ENCODE data around the gene PRELID2.

PRELID2 gene

DNA sequence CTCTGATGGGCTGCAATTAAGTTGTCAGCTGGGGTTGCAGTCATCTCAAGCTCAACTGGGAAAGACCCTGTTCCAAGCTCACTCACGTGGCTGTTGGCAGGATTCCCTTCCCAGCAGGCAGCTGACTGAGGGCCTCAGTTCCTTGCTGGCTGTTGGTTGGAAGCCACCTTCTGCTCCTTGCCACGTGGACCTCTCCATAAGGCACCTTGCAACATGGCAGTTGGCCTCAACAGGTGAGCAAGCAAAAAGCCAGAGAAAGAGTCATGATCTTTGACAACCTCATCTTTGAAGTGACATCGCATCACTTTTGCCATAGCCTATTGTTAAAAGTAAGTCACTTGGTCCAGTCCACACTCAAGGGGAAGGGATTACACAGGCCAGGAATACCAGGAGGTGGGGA lies 17.8 kb upstream of the PRELID2 start:
- TF ChIP-seq GATA3 (IDR thresholded peaks at IDR 0.05; ENCODE audit: low read depth, low read length) (no peak), GATA2 (IDR thresholded peaks at IDR 0.05; ENCODE audit: low read depth, low read length) (no peak)

DNA sequence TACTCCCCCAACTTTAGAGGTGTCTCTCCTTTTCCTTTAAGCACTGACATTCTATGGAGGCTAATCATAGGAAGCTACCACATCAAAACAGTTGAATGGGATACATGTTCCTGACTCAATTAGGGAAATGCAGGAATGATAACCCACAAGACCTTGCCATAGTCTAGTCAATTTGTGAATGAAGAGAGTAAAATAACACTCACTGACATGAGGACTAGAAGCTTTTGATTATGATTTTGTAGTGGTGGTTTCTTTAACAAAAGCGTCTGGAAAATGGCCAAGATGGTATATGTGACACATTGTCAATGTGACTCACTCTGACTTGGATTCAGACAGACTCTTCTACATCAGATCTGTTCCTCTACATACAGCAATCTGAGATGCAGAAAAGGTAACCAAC lies 13.7 kb upstream of the PRELID2 start:
- TF ChIP-seq GATA2 (IDR thresholded peaks at IDR 0.05; ENCODE audit: low read depth, low read length) (no peak), GATA3 (IDR thresholded peaks at IDR 0.05; ENCODE audit: low read depth, low read length) (no peak)

DNA sequence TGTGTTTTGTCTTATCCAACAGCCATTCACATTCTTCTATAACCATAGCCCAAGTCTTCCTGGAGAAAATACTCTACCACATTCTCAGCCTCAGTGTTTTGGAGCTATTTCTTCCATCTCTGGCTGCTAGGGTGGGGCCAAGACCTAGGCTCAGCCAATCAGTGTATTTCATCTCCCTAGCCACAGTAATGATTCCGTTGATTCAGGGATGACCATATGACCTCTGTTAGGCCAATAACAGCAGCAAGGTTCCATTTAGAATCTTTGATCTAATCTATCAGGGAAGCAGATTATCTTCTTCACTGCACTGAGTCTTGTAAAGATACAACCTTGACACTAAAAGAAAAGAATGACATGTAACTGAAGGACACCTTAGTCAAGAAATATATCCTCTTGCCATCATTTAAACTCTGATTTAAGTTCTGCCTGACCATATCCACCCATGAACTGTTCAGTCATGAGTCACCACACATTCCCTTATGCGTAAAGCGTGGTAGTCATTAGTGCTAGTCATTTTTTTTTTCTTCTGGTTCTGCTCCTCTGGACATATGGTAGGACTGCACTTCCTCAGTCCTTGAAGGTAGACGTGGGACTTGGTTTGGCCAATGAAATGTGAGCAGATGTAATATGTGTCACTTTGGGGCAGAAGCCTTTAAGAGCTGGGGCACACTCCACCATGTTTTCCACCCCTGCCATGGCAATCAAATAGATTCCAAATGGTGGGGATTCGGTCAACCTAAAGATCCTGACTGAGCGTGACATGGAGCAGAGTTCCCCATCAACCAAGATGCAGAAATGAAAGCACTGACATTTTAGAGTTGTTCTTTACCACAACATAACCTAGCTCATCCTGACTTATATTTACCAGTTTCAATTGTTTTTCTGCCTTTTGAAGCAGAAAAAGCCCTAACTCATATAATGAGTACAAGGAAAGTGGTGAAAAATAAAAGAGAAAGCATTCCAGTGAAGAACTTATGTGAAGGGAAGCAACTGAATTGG lies 12.7 kb upstream of the PRELID2 start:
- TF ChIP-seq GATA2 (IDR thresholded peaks at IDR 0.05; ENCODE audit: low read depth, low read length) (no peak), GATA3 (IDR thresholded peaks at IDR 0.05; ENCODE audit: low read depth, low read length) (no peak)

DNA sequence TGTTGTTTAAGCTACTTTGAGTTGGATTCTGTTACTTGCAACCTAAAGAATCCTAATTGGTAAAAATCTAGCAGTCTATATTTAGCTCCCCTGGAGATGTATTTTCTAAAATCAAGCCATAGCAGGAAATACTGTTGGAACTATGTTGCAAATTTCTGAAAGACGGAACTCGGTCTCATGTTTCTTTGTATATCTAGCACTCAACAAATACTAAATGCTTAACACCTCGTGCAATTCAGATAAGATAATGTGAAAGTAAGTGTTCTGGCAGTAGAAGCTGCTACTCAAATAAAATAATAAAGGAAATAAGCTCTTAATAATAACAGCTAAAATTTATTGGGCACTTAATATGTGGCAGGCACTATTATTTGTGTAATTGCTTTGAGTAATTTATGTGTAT lies 10.9 kb upstream of the PRELID2 start:
- no peak for TF ChIP-seq GATA3 (IDR thresholded peaks at IDR 0.05; ENCODE audit: low read depth, low read length)
- no peak for TF ChIP-seq GATA2 (IDR thresholded peaks at IDR 0.05; ENCODE audit: low read depth, low read length)

DNA sequence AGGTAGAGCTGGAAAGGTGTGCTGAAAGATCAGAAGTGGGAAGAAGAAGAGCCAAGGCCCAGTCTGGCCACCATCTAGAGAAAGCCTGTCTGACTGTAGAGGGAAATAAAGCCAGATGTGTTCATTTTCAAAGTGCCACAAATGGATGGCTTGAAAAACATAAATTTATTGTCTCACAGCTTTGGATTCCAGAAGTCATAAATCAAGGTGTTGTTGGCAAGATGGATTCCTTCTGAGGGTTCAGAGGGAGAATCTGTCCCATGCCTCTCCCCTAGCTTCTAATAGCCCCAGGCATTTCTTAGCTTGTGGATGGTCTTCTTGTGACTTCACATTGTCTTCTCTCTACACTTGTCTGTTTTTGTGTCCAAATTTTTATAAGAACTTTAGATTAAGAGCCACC lies 6.2 kb upstream of the PRELID2 start:
- TF ChIP-seq GATA3 (IDR thresholded peaks at IDR 0.05; ENCODE audit: low read depth, low read length) (no peak), GATA2 (IDR thresholded peaks at IDR 0.05; ENCODE audit: low read depth, low read length) (no peak)

DNA sequence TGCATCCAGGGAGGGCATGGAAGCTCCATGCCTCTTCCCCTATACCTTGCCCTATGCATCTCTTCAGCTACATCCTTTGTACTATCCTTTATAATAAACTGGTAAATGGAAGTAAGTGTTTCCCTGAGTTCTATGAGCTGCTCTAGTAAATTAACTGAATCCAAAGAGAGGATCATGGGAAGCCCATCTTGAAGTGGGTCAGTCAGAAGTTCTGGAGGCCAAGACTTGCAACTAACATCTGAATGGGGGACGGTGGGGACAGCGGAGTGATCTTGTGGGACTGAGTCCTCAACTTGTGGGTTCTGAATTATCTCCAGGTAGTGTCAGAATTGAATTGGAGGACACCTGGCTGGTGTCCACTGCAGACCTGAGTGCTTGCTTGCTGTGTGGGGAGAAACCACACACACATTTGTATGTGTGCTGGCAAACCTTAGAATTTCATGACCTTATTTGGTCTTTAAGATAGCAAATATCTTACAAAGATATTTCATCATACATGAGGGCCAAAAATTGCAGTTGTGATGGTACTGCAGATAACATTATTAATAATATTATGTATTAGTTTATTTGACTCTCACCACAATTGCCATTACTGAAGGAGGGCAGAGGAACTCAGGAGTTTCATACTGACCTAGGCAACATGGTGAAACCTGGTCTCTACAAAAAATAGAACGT lies 5.5 kb upstream of the PRELID2 start:
- TF ChIP-seq GATA2 (IDR thresholded peaks at IDR 0.05; ENCODE audit: low read depth, low read length): no peak
- TF ChIP-seq GATA3 (IDR thresholded peaks at IDR 0.05; ENCODE audit: low read depth, low read length): no peak

DNA sequence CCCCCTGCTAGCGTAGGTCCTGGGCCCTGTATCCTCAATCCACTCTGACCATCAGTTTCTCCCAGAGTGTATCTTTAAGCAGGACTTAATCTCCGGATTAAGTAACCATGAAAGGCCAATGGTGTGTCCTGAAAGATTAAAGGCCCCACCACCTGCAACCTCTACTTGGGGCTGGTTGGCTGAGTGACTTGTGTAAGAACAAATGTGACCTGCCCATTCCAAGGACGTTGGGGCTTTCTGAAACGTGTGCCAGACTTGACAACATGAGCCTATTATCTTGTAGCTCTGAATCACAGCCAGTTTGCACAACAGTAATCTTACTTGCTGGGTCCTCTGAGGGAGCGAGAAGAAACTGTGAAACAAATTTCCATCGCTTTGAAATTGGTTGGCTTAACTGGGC lies 3.1 kb upstream of the PRELID2 start:
- TF ChIP-seq GATA3 (IDR thresholded peaks at IDR 0.05; ENCODE audit: low read depth, low read length): no peak
- no peak for TF ChIP-seq GATA2 (IDR thresholded peaks at IDR 0.05; ENCODE audit: low read depth, low read length)

DNA sequence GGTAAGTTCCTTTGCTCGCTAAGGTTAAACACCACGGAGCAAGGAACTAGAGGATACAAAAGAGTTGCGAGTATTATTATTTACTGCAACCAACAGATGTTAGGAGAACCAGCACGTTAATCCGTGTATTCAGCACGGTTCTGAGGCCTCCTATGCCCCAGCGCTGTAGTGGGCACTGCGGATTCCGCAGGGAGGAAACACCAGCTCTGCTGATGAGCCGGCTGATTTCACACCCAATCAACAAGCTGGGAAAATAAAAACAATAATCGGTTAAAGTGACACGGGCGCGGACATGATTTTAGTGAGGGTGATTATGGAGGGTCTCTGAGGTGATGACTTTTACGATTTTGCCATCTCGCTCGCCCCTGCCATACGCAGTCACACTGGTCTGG lies 702 bp upstream of the PRELID2 start:
- no peak for TF ChIP-seq GATA3 (IDR thresholded peaks at IDR 0.05; ENCODE audit: low read depth, low read length)
- TF ChIP-seq GATA2 (IDR thresholded peaks at IDR 0.05; ENCODE audit: low read depth, low read length): no peak

DNA sequence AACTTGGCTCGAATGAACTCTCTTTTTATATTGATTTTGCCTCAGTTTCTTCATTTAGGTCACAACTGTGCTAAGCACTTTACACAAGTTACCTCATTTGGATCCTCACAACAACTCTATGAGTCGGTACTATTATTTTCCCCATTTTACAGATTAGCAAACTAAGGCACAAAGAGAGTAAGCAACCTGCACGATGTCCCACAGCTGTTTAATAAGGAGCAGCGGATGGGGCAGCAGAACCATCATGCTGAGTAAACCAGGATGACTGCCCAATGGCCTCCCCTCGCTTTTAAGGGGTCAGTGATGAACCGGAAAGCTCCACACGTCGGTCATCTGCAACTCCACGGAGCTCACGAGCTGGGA lies 607 bp downstream of the PRELID2 start:
- TF ChIP-seq GATA2 (IDR thresholded peaks at IDR 0.05; ENCODE audit: low read depth, low read length) (no peak), GATA3 (IDR thresholded peaks at IDR 0.05; ENCODE audit: low read depth, low read length) (no peak)

DNA sequence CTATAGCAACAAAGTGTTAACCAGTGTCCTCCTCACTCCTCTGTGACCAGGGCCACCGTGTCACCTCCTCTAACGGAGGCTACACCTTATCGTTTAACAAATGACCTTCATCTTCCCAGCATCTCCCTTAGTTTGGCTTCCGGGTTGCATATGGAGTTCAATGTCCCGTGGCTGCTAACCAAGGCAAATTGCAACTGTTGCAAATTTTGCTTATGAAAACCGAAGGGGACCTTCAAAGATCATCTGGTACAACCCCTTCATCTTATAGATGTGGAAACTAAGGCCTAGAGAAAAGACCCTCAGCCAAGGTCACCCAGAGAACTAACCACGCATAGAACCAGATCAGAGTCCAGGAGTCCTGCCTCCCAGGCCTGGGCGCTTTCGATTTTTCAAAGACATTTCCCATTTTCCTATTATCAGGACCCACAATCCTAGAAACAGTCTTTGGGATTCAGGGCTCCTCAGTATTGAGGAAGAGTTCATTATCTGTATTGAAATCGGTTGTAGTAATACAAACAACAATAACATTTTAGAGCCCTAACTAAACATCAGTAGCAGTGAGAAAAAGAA lies 1.4 kb downstream of the PRELID2 start:
- TF ChIP-seq GATA2 (IDR thresholded peaks at IDR 0.05; ENCODE audit: low read depth, low read length) (no peak), GATA3 (IDR thresholded peaks at IDR 0.05; ENCODE audit: low read depth, low read length) (no peak)

DNA sequence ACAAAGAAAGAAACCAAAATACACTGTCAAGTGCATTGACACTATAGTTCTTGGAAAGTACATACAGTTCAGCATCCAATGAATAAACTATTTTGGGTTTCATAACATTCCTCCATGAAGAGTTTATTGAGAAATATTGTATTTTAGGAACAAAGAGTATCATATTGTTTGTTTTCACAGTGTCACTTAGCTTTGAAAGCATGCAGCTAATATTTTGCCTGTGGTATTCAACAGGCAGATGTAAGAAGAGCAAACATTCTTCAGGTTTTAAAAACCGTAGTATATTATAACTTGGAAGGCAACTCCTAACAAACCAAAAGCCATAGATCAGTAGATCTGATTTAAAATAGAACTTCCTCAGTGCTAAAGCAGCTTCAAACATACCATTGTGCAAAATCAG lies 4.5 kb downstream of the PRELID2 start:
- TF ChIP-seq GATA3 (IDR thresholded peaks at IDR 0.05; ENCODE audit: low read depth, low read length) (no peak), GATA2 (IDR thresholded peaks at IDR 0.05; ENCODE audit: low read depth, low read length) (no peak)

DNA sequence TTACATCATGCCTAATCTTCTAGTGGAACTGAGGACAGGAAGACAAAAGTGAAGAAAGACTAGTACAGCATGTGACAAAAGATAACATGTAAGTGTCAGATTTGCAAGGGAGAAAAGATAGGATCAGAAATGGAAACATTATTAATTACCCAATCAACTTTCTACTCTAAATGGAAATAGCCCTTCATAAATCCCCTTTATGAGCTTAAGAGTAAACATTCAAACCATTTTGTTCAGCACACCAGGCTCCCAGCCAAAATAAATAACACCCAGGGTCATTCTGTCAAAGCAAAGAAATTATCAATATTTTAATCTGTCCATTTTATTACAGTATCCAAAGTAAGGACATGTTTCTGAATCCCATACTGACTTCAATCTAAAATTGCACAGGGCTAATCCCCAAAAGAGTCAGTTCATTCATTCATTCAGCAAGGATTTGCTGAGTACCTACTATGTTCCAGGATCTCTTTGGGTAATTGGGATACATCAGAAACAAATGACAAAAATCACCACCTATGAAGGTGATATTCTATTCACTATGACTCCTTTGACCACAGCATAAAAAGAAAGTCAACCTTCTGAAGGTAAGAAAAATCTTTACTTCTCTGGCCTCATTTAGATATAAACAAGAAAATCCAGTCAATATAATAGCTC lies 5.3 kb downstream of the PRELID2 start:
- TF ChIP-seq GATA3 (IDR thresholded peaks at IDR 0.05; ENCODE audit: low read depth, low read length) (no peak), GATA2 (IDR thresholded peaks at IDR 0.05; ENCODE audit: low read depth, low read length) (no peak)

DNA sequence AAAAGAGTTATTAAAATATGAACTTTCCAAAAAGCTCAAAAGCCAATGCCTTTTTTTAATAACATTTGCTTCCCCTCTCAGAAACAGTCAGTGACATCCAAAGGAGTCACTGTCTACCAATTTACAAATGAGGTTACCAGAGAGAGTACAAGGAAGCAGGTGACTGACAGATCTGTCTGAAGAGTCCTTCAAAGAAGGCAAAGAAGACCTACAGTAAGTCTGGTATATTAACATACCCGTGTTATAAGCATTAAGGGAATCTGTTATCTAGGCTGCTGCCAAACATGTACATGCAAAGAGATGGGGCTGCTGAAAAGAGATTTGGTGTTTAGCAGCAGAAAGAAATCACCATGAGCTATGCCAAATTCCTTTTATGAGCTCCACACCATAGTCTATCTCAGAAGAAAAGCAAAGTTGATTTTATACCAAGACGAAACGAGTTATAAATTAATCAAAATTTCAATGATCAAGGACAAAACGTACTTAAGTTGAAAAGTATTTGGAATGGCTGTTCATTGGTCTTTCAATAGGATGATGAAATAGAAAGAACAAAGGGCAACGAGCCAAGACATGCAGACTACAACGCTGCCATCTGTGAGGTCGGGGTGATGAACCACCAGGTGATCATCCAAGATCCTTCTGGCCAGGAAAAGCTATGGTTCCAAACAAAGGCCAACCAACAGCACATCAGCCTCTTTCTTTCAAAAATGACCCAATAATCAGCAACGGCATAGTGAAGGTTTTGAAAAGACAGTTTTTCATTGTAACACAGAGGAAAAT lies 8.1 kb downstream of the PRELID2 start:
- TF ChIP-seq GATA3 (IDR thresholded peaks at IDR 0.05; ENCODE audit: low read depth, low read length) (no peak), GATA2 (IDR thresholded peaks at IDR 0.05; ENCODE audit: low read depth, low read length) (no peak)
